Measurements from ENCODE around the gene TSPAN32.

The TSPAN32 gene

DNA sequence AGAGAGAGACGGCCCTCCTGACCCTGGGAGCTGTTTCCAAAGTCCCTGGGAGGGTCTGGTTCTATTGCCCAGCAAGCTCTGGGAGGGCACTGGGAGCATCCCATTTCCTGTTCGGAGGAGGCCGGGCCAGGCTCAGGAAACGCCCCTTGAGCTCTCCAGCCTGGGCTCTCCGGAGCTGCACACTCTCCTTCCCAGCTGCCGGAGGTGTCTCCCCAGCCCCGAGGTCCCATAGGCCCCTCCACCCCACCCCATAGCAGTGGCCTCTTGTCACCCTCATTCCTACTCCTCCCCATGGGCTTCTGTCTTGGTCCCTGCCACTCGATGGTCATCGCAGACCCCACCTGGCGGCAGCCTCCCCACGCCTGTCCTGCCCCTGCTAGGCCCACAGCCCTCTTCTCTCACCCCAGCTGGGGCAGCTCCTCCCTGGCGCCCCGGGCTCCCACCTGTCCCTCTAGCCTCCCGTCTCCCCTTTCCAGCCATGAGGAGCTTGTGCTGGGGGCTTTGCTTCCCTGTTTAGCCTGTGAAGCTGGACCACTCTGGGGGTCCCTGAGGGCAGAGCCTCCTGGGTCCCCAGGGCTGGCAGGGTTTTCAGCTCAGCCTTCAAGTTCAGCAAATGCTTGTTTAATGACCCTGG, 2.8 kb downstream of the TSPAN32 start:
- DNase-seq (ENCODE audit: low spot score), result no peak

DNA sequence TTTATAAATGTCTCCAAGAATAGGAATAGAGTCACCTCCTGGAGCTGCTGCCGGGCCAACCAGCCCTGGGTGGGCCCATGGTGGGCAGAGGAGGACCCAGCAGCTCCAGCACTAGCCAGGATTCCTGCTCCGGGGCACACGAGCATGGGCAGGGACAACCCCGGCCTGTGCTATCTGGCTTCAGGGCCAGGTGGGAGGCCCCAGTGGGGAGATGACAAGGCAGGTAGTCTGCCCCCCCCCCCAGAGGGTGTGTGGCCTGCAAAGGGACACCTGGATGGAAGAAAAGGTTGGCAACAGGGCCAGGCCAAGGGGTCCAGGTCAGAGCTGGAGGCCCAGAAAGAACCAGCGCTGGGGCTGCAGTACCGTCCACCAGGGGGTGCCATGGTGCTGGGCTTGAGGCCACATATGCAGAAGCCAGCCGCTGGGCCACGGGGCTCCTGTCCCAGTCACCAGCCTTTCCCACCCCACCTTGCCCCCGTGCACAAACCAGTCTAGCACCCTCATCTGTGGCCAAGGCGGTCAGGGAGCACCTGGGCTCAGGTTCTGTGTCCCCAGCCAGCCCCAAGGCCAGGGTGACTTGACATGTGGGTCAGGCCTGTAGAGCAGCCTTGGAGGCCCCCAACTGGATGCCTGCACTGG, 3.4 kb downstream of the TSPAN32 start:
- peak; percentile 82 for DNase-seq (ENCODE audit: low spot score)

- DNase-seq (ENCODE audit: low spot score), result peak; percentile 38
Observed at GRCh38 chr11:2305788-2306451, 4.1 kb downstream of the TSPAN32 start.

DNA sequence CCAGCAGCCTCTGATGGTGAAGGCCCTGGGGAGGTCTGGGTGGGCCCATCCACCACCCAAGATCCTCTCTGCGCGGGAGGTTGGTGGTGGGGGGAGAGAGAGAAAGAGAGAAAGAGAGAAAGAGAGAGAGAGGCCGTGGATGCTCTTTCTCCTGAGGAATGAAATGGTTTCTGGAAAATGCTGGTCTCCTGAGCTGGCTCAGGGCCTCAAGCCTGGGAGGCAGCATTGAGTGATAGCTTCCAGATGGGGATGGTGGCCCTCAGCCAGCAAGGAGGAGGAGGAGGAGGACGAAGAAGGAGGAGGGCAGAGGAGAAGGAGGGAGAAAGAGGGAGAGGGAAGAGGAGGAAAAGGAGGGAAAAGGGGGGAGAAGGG, 4.6 kb downstream of the TSPAN32 start:
- DNase-seq (ENCODE audit: low spot score), result no peak

GRCh38 chr11:2306877-2307500, 5.2 kb downstream of the TSPAN32 start:
- DNase-seq (ENCODE audit: low spot score), result no peak

DNA sequence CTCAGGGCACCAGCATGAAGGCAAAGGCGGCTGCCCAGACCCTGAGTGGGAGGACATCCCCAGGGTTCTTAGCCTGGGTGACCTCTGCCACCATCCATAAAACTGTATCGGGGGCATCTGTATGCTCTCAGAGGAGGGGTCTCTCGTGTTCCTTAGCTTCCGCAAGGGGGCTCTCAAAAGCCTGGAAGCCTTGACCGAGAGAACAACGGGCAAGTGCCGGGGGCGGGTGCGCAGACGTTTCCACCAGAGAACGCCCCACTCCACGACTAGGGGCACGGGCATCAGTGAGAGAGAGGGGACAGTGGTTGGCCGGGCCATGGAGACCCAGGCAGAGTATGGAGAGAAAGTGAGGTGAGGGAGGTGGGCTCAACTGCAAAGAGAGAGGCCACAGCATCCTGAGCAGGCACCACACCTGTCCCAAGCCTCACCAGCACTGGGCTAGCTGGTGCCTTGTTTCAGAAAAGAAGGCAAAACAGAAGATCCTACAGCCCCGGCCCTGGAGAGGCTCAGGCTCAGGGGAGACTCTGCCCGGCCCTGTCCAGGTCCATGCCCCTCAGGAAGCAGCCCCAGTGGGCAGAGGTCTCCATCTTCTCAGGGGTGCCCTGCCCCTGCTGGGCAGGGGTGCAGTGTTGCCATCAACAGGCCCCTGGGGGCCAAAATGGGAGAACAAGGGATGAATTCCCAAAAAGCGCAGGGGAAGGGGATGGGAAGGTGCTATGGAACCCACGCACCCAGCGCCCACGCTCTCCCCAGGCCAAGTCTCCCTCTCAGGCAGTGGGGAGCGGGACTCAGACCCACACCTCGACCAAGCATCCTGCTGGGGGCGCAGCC, 5.9 kb downstream of the TSPAN32 start:
- DNase-seq (ENCODE audit: low spot score), result no peak

DNA sequence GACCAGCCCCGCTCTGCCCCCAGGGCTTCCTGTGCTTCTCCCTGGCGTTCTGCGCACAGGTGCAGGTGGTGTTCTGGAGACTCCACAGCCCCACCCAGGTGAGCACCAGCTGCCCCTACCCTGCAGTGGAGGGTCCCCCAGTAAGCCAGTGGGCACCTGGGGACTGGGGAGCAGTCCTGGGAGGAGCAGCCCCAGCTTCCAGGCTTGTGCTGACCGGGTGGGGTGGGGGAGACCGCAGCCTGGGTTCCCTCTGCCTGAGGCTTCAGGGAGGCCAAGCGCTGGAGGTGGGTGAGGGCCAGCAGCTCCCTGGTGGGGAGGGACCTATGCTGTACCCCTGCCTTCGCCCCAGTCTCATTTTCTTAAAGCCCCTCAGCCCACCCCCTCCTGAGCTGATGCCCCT, 6.9 kb downstream of the TSPAN32 start:
- DNase-seq (ENCODE audit: low spot score), result no peak

DNA sequence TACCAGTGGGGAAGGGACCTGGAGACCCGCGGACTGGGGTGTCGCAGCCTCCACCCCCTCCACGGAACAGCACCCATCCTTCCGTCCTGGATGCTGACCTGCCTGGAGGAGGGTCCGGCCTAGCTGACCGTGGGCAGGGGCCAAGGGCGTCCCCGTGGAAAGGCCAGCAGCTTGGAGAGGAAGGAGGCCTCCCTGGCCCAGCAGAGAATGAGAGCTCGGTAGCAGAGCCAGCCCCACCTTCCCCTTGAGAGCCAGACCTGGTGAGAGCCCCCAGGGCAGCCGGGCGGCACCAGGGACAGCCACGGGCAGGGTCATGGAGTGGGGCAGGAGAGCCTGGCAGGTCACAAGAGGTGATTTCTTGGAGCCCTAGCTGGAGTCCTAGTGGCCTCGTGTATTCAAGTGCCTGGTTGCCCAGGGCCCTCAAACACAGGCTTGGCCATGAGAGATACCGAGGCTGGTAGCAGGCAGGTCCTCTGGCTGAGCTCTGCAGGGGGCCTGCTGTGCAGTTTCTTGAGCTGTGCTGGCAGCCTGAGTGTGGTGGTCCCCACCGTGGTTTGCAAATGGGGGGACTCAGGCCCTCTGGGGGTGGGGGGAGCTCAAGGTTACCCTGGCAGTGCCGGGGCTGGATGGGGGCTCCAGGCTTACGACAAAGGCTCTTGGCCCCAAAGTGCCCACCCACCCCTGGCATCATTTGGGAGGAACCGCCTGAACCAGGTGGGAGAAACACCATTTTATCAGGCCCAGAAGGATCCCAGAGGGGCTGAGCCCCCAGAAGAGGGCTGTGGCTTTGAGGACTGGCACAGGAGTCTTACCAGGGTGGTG, 7.6 kb downstream of the TSPAN32 start:
- no peak for DNase-seq (ENCODE audit: low spot score)

- no peak for DNase-seq (ENCODE audit: low spot score)
Observed at GRCh38 chr11:2310073-2310785, 8.4 kb downstream of the TSPAN32 start.

DNA sequence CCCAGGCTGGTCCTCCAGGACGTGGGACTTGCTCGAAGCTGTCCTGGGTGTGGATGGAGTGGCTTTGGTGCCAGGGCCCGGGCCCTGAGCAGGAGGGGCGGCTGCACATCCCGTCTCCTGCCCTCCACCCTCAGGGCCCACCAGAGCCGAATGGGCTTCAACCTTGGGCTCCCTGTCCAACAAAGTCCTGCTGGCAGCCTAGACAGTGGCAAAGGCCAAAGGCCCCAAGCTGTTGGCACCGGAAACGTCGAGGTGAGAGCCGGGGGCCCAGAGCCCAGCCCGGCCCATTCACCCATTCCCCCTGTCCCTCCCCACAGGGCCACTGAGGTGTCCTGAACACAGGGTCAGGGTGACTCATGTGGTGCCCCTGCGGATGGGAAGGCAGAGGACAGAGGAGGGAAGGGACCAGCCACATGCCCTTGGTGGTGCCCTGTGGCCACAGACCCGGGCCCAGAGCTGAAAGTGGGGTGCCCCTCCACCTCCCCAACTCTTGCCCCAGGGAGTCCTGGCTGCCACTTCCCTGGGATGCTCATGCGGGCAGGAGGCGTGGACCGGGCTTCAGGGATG, 9.1 kb downstream of the TSPAN32 start:
- DNase-seq (ENCODE audit: low spot score), result no peak

DNA sequence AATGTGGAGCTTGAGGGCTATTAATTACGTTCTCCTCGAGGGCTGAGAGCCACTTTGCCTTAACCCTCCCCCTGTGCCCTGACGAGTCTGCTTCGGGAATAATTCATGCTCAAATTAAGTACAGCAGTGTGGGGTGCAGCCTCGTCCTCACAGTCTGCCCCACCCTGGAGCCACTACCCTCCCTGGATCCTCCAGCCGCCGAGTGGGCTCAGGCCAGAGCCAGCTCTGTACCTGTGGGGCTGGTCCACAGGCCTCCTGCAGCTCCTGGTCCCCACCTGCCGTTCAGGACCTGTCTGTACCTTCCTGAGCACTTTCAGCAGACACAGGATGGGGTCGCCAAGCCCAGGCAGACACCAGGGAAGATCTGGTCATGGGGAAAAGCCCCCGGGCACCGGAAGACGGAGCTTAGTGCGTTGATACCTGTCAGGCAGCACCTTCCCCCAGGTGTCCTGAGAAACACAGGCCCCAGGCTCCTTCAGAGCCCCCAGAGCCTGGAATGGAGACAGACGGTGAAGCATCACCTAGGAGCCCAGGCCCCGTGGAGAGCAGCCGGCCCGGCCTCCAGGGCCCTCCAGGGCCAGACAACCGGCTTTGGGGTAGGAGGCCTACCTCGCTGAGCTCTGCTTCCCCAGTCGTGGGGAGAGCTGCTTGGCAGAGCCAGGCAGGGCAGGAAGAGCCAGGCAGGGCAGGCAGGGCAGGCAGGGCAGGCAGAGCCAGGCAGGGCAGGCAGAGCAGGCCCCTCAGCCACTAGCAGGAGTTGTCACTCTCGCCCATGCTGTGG, 9.7 kb downstream of the TSPAN32 start:
- no peak for DNase-seq (ENCODE audit: low spot score)

DNA sequence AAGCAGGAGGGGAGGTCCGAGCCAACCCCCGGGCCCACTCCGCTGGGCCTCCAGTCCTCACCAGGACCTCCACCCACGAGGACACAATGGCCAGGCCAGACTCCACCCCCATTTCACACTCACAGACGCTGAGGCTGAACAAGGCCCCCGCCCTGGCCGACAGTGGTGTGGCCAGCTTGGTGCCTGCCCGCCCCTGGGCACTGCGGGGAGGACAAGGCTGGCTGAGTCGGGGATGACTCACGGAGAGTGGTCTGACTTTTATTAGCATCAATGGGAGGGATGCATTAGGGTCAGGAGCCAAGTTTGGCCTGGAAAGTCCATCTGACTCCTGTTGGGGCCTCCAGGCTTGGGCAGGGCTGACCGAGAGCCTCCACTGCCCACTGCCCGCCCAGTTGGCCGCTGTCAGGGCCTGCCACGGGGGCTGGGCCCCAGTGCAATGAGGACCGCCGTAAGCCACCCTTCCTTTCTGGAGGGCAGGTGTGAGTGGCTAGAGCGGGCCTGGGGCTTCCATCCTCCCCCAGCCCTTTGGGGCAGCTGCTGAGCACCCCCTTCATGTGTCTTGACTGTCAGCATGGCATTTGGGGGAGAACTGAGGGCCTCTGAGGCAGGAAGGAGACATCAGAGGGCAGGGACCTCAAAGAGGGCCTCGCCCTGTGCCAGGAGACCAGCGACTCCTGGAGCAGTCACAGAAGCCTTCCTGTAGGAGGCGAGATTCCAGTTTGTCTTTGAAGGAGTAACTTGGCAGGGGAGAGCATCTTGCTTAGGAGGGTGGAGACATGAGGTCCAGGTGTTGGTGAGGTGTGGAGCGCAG, 10.6 kb downstream of the TSPAN32 start:
- no peak for DNase-seq (ENCODE audit: low spot score)

- no peak for DNase-seq (ENCODE audit: low spot score)
Observed at GRCh38 chr11:2313051-2313951, 11.5 kb downstream of the TSPAN32 start.

GRCh38 chr11:2314136-2314524, 12.3 kb downstream of the TSPAN32 start:
- peak; percentile 46 for DNase-seq (ENCODE audit: low spot score)

DNA sequence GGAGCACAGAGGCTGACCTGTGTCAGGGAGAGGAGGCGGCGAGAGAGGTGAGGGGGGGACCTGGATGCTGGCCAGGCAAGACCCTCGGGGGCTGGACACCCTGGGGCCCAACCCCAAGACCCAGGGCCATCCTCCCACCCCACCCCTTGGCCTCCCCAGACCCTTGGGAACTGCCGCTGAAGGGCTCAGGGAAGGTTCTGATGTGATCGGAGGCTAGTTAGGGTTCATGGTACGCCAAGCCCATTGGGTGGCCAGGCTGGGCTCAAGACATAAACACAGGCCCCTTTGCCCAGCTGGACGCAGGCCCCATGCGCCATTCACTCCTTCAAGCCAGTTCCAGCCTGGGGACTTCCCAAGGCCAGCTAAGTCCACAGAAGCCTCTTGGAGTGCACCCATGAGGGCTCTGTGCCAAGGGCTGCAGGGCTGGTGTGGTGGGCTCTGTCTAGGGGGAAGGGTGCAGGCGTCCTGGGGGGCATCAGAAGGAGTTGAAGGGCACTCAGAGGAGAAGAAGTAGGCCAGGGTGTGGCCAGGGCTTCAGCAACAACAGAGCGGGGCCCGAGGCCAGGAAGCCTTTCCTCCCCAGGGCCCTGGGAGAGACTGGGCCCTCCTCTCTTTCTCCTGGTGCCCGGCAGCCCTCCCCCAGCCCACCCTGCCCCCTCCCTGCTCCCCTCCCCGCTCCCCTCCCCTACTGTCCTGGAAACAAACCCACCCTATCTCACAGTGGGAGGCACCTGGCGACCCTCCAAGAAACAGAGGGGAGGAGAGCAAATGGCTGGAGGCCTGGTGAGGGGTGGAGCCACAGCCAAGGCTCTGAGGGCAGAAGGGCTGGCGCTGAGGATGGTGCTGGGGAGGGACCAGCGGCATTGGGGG, 12.9 kb downstream of the TSPAN32 start:
- no peak for DNase-seq (ENCODE audit: low spot score)

- DNase-seq (ENCODE audit: low spot score), result no peak
Observed at GRCh38 chr11:2315395-2316168, 13.8 kb downstream of the TSPAN32 start.

Measured in NAMALWA (cell line).